Jurkat, Clone E6-1 (cell line): ENCODE results near the gene EPS8L3. TPM values are rescaled to one million over a fixed set of nuclear protein-coding genes. Genes with fewer than 3 reads are reported as not detected.
A peak's percentile ranks its signal among the peaks of the same experiment; 100 is the strongest.
"Not testable (repeated sequence)": the region's sequence is repeated elsewhere in the genome, so short reads cannot be mapped to it uniquely, and the experiment has no call there.

Source experiments
- DNase-seq: peaks from one replicate; pipeline ENCODE4 v3.0.0-alpha.2; 2011; ENCODE audit warnings: low read depth, low spot score
- H3K4me3 ChIP-seq: 2 replicates; pipeline ENCODE4 v1.5.1; 2011; ENCODE audit warnings: mild to moderate bottlenecking, low read length, control low read depth, moderate library complexity
- polyA plus RNA-seq: library from polyadenylated mRNA; unstranded; fragments of >200 nt; gene quantifications from one replicate; pipeline ENCODE4 v1.2.1, GENCODE V29; 2012; ENCODE audit warnings: missing spikeins; ENCODE audit not compliant: insufficient read length, insufficient read depth

EPS8L3 gene
- not detected for polyA plus RNA-seq

GRCh38 chr1:109763646-109764415 lies at the start of gene EPS8L3:
Gene EPS8L3, minus strand, starts transcription at chr1:109763923. Its CDS starts 2,174 bp downstream, at chr1:109761749.
- DNase-seq: no peak

DNA sequence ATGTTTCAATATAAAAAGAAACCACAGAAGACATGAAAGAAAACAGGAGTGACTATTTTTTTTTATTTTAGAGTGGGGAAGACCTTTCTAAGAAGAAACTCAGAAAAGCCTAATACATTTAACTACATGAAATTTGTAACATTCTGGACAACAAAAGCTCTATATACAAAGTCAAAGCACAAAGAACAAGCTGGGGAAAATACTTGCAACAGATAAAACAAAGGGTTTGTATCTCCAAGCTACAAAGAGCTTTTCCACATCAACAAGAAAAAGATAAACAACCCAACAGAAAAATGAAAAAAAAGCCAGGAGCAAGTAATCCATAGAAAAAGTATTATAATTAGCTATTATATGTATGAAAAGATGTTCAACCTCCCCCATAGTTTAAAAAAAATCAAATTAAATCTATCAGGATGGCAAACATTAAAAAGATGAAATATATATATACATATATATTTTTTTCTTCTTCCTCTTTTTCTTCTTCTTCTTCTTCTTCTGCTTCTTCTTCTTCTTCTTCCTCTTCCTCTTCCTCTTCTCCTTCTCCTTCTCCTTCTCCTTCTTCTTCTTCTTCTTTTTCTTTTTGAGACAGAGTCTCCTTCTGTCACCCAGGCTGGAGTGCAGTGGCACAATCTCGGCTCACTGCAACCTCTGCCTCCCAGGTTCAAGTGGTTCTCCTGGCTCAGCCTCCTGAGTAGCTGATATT lies 49.1 kb upstream of the EPS8L3 start:
- DNase-seq: no peak
- no peak overlapping the region for H3K4me3 ChIP-seq

More at GRCh38 chr1:109763646-109764415, at the start of gene EPS8L3:
- H3K4me3 ChIP-seq: no peak within 1 kb of the TSS

DNA sequence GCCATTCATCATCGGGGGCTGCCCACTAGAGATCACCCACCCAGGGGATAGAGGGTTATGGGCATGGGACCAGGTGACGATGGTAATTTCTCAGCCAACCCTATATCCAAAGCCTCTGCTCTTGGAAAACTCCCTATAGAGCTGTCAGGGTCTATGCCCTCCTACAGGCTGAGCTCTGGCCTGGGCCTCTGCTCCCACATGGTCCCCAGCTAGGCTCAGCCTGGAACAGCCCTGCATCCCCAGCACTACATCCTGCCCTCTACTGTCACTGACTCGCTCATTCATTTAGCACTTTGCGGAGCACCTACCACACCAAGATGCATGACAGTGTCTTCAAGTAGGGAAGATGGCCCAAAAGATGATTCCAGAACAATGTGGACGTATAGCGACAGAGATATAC lies 45.0 kb upstream of the EPS8L3 start:
- no peak for DNase-seq
- H3K4me3 ChIP-seq: no peak overlapping the region

- no peak for DNase-seq
- H3K4me3 ChIP-seq: no peak overlapping the region
Measured at GRCh38 chr1:109807822-109808680, 44.3 kb upstream of the EPS8L3 start.

GRCh38 chr1:109807402-109807801 lies 43.7 kb upstream of the EPS8L3 start:
- DNase-seq: no peak
- H3K4me3 ChIP-seq: no peak overlapping the region

DNA sequence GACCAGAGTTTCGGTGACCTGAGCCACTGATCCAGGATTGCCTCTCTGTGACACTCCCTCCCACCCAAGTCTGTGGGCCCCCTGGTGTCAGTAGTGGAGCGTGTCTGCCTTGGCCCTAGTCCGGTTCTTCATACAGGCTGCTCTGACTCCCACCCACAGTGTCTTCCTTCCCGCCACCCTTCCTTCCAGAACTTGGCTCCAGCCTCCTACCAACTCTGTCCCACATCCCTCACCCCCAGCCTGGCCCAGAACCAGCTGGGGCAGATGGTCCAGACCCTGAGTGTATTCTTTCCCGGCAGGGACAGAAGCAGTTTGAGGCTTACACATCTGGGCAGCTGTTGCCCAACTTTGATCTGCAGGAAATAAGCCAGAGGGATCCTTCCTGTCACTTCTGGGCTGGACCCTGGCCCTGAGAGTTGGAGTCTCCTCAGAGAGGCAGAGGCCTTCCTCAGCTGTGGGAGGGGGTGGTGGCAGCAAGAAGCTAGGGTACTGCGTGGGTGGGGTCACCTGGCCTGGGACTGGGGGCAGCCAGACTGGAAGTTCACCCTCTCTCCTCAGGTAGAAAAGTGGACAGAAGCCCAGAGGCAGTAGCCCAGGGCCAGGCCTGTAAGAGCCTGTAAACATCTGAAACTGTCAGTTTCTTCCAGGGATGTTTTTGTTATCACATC lies 43.1 kb upstream of the EPS8L3 start:
- no peak for DNase-seq
- no peak overlapping the region for H3K4me3 ChIP-seq

DNA sequence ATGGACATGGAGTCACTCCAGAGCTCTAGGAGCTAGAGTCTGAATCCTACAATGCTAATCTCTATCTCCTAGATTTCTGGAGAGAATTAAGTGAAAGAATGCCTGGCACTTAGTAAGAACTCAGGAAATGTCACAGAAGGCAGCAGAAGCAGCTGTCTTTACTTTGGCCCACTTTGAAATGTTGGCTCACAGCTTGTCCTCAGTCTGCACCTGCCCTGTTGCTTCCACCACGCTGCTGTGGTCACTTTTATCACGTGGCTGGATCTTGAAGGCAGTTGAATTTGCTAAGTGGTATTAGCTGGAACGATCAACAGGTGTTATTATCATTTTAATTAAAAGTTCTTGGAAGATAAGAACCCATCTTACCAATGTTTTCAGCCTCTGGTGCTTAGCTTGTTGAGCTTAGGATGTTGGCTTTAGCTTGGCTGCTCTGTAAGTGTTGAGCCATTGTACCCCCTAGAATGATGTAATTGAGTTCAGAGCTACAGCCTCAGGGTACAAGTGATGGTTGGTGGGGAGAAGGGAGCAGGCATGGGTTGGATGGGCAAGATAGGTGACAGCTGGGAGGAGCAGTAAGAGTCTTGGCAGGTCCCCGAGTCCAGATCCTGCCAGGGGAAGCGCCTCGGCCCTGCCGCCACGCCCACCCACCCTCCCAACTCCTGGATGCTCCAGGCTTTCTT lies 41.9 kb upstream of the EPS8L3 start:
- no peak overlapping the region for H3K4me3 ChIP-seq
- no peak for DNase-seq

- H3K4me3 ChIP-seq: no peak overlapping the region
- peak; percentile 51 for DNase-seq
Measured at GRCh38 chr1:109804660-109805059, 40.9 kb upstream of the EPS8L3 start.

GRCh38 chr1:109803901-109804331 lies 40.2 kb upstream of the EPS8L3 start:
- DNase-seq: no peak
- H3K4me3 ChIP-seq: no peak overlapping the region

- peak overlapping the region; percentile 18 for H3K4me3 ChIP-seq
- no peak for DNase-seq
Measured at GRCh38 chr1:109802901-109803561, 39.3 kb upstream of the EPS8L3 start.

DNA sequence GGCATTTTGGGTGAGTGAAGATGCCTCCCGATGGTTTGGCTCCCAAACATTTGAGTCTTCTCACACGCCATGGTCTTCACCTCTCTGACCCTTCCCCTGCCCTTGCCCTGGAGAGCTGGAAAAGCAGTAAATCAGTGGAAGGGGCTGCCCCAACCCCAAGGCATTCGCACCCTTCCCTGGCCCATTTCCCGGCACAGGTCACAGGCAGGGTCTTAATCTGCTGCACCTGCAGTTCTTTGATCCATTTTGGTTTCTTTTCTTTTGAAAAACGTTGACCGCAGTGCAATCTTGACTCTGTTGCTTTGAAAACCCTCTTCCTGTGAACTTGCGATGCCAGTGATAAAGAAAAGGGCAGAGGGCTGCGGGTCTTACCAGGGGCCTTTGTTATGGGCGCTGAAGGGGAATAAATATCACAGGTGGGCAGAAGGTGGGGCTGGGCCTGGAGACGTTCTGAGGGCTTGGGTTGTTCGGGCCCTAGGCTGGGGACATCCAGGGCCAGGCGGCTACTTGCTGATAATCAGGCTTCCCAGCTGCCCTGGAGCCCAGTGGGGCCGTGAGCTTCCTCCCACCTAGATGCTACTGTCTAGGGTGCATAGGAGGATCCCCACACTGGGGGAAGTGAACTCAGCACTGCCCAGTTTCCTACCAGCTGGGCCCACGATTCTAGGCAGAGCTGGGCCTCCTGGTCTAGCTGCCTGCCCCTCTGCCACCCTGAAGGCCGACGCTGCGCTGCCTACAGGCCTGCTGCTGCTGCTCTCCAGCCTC lies 38.6 kb upstream of the EPS8L3 start:
- H3K4me3 ChIP-seq: peak overlapping the region; percentile 18
- DNase-seq: peak; percentile 97

DNA sequence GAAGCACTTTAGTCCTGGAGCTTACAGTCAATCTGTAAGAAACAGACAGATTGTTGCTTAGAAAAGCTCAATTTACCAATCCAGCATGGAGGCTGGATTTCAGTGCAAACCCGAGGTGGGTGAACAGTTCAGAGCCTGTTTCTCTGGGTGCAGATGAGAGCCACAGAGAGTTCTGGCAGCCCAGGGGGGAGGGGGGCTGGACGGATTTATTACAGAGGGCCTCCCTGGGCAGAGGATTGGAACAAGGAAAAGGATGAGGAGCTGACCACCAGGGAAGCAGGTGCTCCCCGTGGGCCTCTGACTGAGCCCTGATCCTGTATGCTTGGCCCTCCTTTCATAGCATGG lies 38.0 kb upstream of the EPS8L3 start:
- DNase-seq: no peak
- H3K4me3 ChIP-seq: peak overlapping the region; percentile 9; the same call in 1 of the 2 replicates

GRCh38 chr1:109800291-109800690 lies 36.6 kb upstream of the EPS8L3 start:
- DNase-seq: no peak

DNA sequence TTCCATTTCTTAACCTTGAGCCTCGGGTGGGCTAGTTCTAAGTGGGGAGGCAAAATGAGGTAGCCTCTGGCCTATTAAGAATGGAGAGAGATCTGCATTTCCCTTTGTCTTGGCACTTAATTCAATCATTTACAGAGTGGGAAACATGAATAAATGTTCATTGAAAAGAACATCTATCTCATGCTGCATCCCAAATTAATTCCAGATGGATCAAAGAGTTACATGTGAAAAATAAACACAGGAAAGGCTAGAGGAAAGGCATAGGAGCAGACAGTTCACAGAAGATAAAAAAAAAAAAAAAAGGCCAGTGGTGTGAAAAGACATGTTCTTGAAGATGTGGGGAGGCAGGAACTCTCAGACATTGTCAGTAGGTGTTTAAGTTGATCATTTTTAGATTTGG lies 35.7 kb upstream of the EPS8L3 start:
- H3K4me3 ChIP-seq: no peak overlapping the region
- no peak for DNase-seq

More at GRCh38 chr1:109800291-109800690, 36.6 kb upstream of the EPS8L3 start:
- H3K4me3 ChIP-seq: no peak overlapping the region

DNA sequence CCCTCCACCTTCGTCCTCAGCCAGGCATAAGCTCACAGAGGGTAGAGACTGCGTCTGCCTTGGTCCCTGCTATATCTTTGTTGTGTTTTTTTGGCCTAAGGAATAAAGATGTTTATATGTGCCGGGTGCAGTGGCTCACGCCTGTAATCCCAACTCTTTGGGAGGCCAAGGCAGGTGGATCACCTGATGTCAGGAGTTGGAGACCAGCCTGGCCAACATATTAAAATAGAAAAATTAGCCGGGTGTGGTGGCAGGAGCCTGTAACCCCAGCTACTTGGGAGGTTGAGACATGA lies 33.5 kb upstream of the EPS8L3 start:
- DNase-seq, H3K4me3 ChIP-seq: not testable (repeated sequence)

DNA sequence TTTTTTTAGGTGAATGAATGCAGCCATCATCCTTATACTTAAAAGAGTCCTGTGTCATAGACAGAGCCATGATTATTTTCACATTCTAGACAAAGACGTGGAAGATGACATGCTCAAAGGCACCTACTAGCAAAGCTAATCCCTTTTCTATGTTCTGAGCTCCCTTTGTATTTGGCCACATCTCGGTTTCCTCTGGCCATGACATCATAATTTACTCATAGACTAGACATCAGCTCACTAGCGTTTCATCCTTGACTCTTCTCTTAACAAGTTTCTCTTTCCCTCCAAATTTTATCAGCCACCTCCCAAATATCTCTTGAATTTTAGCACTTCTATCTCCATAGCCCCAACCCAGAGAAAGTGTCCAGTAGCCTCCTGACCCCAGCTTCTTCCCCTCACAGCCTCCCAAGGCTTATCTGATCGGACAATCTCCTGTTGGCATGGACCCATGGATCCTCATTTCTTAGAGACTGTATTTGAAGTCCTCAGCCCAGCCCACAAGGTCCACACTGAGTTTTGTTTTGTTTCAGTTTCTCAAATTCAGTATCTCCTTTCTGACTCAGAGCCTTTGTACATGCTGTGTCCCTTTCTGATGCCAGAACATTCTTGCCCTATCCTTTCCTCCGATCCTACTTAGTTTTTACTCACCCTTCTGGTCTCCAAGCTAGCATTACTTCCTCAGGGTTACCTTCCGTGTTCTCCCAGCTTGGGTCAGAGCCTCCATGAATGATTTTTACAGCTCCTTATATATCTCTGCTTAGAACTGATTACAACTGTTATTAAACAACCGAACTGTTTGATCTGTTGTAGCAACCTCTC lies 33.0 kb upstream of the EPS8L3 start:
- no peak overlapping the region for H3K4me3 ChIP-seq
- DNase-seq: no peak
